ENCODE measurements around the gene PAPPA.

Gene PAPPA

GRCh38 chr9:116208417-116209232, 55.0 kb downstream of the PAPPA start:
- POLR2A ChIA-PET = interaction anchor here (1.2 to 1.5 kb wide), 3 partner anchors 11 to 56 kb away, joined by 3 to 4 read pairs (median 4); no protein-coding TSS in a partner anchor
- H3K36me3 ChIP-seq (ENCODE audit: control insufficient read depth in 2 of 2, insufficient read depth in 1 of 2, low read length in 2 of 2) = no peaks in the 10 kb centered on the region
- peaks cover 2% of the 10 kb centered on the region; the same call in 1 of the 2 replicates for H3K4me1 ChIP-seq (ENCODE audit: control insufficient read depth, insufficient read depth, low read length)
- CTCF ChIA-PET = interaction anchor here (0.6 to 1.7 kb wide), 6 partner anchors 44 to 283 kb away, joined by 3 to 10 read pairs (median 4); no protein-coding TSS in a partner anchor
- H3K27ac ChIP-seq (ENCODE audit: extremely low read depth, low read depth, low read length) = no peak overlapping the region
- H3K4me3 ChIP-seq (ENCODE audit: low read depth, low read length) = no peak overlapping the region
- no peaks in the 10 kb centered on the region for H3K9me3 ChIP-seq (ENCODE audit: control insufficient read depth, insufficient read depth, low read depth, low read length)
- TF ChIP-seq ZBTB20 (tag by site-specific recombination; IDR thresholded peaks at IDR 0.05) = no peak
- no peak for TF ChIP-seq YY1 (tag by site-specific recombination; IDR thresholded peaks at IDR 0.05)
- TF ChIP-seq, protein P1, sequence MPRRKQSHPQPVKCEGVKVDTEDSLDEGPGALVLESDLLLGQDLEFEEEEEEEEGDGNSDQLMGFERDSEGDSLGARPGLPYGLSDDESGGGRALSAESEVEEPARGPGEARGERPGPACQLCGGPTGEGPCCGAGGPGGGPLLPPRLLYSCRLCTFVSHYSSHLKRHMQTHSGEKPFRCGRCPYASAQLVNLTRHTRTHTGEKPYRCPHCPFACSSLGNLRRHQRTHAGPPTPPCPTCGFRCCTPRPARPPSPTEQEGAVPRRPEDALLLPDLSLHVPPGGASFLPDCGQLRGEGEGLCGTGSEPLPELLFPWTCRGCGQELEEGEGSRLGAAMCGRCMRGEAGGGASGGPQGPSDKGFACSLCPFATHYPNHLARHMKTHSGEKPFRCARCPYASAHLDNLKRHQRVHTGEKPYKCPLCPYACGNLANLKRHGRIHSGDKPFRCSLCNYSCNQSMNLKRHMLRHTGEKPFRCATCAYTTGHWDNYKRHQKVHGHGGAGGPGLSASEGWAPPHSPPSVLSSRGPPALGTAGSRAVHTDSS (tag by site-specific recombination; IDR thresholded peaks at IDR 0.05) = no peak
- TF ChIP-seq ZNF548 (tag by site-specific recombination; IDR thresholded peaks at IDR 0.05) = no peak
- no peak for TF ChIP-seq TRIM28 (IDR thresholded peaks at IDR 0.05; ENCODE audit: borderline replicate concordance, low read length)
- no peak for TF ChIP-seq ZNF544 (tag by site-specific recombination; IDR thresholded peaks at IDR 0.05)
- TF ChIP-seq, protein P2, sequence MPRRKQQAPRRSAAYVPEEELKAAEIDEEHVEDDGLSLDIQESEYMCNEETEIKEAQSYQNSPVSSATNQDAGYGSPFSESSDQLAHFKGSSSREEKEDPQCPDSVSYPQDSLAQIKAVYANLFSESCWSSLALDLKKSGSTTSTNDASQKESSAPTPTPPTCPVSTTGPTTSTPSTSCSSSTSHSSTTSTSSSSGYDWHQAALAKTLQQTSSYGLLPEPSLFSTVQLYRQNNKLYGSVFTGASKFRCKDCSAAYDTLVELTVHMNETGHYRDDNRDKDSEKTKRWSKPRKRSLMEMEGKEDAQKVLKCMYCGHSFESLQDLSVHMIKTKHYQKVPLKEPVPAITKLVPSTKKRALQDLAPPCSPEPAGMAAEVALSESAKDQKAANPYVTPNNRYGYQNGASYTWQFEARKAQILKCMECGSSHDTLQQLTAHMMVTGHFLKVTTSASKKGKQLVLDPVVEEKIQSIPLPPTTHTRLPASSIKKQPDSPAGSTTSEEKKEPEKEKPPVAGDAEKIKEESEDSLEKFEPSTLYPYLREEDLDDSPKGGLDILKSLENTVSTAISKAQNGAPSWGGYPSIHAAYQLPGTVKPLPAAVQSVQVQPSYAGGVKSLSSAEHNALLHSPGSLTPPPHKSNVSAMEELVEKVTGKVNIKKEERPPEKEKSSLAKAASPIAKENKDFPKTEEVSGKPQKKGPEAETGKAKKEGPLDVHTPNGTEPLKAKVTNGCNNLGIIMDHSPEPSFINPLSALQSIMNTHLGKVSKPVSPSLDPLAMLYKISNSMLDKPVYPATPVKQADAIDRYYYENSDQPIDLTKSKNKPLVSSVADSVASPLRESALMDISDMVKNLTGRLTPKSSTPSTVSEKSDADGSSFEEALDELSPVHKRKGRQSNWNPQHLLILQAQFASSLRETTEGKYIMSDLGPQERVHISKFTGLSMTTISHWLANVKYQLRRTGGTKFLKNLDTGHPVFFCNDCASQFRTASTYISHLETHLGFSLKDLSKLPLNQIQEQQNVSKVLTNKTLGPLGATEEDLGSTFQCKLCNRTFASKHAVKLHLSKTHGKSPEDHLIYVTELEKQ (tag by site-specific recombination; IDR thresholded peaks at IDR 0.05; ENCODE audit: borderline replicate concordance) = no peak
- TF ChIP-seq ZNF174 (tag by site-specific recombination; IDR thresholded peaks at IDR 0.05) = no peak
- TF ChIP-seq KLF16 (tag by site-specific recombination; IDR thresholded peaks at IDR 0.05) = no peak
- no peak for TF ChIP-seq ZNF777 (tag by site-specific recombination; IDR thresholded peaks at IDR 0.05; ENCODE audit: borderline replicate concordance)

DNA sequence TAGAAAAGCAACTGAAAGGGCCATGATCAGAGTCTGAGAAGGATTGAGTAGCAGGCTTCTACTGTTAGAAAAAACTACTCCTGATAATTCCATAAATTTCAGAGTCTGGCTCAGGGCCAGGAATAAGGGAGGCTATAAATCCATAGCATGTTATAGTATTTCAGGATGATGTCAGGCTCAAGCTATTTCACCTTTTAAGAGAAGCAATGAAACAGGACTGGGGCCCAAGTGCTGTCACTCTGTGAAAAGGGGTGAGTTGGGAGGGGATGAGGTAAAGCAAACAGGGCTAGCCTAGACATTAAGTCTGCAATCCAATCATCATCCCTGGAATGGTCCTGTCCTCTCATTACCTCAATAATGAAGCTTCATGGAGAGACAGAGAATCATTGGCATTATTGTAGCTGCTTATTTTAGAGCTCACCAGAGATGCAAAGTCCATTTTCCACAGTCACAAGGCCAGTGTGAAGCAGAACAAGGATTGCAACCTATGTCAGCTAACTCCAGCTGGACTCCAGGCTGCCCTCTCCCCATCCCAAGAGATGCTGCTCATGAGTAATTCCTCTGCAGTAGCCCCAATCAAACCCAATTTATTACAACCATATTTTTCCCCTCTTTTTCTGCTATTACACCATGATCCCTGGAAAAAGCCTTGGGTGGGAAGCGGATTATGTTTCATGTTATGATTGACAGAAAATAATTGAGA, 56.0 kb downstream of the PAPPA start:
- H3K9me3 ChIP-seq (ENCODE audit: control insufficient read depth, insufficient read depth, low read depth, low read length) = no peaks in the 10 kb centered on the region
- ChIA-PET CTCF (interaction anchor here (1.4 to 1.7 kb wide), 3 partner anchors 45 to 60 kb away, joined by 4 to 10 read pairs (median 4); no protein-coding TSS in a partner anchor), POLR2A (interaction anchor here (1.2 to 1.5 kb wide), 3 partner anchors 10 to 57 kb away, joined by 3 to 4 read pairs (median 4); no protein-coding TSS in a partner anchor)
- H3K27ac ChIP-seq (ENCODE audit: extremely low read depth, low read depth, low read length) = no peak overlapping the region
- peaks cover 2% of the 10 kb centered on the region; the same call in 1 of the 2 replicates for H3K4me1 ChIP-seq (ENCODE audit: control insufficient read depth, insufficient read depth, low read length)
- no peak for TF ChIP-seq ZBTB21 (tag by site-specific recombination; IDR thresholded peaks at IDR 0.05)
- TF ChIP-seq, protein P3, sequence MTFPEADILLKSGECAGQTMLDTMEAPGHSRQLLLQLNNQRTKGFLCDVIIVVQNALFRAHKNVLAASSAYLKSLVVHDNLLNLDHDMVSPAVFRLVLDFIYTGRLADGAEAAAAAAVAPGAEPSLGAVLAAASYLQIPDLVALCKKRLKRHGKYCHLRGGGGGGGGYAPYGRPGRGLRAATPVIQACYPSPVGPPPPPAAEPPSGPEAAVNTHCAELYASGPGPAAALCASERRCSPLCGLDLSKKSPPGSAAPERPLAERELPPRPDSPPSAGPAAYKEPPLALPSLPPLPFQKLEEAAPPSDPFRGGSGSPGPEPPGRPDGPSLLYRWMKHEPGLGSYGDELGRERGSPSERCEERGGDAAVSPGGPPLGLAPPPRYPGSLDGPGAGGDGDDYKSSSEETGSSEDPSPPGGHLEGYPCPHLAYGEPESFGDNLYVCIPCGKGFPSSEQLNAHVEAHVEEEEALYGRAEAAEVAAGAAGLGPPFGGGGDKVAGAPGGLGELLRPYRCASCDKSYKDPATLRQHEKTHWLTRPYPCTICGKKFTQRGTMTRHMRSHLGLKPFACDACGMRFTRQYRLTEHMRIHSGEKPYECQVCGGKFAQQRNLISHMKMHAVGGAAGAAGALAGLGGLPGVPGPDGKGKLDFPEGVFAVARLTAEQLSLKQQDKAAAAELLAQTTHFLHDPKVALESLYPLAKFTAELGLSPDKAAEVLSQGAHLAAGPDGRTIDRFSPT (tag by site-specific recombination; IDR thresholded peaks at IDR 0.05) = 0 out of 2 replicates have a peak, but pooled peaks have one; percentile 46
- no peak for TF ChIP-seq KLF10 (tag by site-specific recombination; IDR thresholded peaks at IDR 0.05)
- H3K36me3 ChIP-seq (ENCODE audit: control insufficient read depth in 2 of 2, insufficient read depth in 1 of 2, low read length in 2 of 2) = no peaks in the 10 kb centered on the region
- H3K4me3 ChIP-seq (ENCODE audit: low read depth, low read length) = no peak overlapping the region

All from HEK293 (cell line).